ENCODE data around the gene CERS1. TPM values are rescaled to one million over a fixed set of nuclear protein-coding genes. Genes with fewer than 3 reads are reported as not detected.

The CERS1 gene
- total RNA-seq, 2 donors from 2014 or later, result 38.7 TPM; not detected in 1

DNA sequence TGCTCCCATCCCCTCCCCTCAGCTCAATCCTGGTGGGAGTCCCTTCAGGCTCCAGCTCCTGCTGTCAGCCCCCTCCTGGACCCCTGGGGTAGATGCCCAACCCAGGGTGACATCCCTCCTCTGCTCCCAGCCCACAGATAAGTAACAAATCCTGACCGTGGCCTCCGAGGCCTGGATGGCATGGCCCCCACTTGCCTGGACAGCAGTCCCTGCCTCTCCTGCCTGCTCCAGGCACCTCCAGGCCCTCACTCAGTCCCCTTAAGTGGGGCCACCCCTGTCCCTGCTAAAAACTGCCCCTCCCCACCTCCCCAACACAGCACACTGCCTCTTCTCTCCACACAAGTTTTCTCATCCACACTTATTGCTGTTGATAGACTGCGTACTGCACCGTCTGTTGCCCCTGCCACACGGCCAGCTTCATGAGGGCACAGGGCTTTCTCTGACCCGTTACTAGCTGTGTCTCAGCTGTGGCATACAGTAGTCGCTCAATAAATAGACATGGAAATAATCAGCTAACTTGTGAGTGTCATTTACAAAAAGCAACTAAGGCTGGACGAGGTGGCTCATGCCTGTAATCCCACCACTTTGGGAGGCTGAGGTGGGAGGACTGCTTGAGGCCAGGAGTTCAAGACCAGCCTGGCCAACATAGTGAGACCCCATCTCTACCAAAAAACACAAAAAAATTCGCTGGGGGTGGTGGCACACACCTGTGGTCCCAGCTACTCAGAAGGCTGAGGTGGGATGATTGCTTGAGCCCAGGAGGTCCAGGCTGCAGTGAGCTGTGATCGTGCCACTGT is 5.8 kb downstream of the CERS1 start:
- TF ChIP-seq POLR2AphosphoS5 (IDR thresholded peaks at IDR 0.05), result no peak
- no peak for TF ChIP-seq POLR2A (IDR thresholded peaks at IDR 0.05)
- TF ChIP-seq, protein P1, sequence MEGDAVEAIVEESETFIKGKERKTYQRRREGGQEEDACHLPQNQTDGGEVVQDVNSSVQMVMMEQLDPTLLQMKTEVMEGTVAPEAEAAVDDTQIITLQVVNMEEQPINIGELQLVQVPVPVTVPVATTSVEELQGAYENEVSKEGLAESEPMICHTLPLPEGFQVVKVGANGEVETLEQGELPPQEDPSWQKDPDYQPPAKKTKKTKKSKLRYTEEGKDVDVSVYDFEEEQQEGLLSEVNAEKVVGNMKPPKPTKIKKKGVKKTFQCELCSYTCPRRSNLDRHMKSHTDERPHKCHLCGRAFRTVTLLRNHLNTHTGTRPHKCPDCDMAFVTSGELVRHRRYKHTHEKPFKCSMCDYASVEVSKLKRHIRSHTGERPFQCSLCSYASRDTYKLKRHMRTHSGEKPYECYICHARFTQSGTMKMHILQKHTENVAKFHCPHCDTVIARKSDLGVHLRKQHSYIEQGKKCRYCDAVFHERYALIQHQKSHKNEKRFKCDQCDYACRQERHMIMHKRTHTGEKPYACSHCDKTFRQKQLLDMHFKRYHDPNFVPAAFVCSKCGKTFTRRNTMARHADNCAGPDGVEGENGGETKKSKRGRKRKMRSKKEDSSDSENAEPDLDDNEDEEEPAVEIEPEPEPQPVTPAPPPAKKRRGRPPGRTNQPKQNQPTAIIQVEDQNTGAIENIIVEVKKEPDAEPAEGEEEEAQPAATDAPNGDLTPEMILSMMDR (IDR thresholded peaks at IDR 0.05), result no peak
- 88% methylated on average over 10 of the region's 10 CpGs for WGBS

DNA sequence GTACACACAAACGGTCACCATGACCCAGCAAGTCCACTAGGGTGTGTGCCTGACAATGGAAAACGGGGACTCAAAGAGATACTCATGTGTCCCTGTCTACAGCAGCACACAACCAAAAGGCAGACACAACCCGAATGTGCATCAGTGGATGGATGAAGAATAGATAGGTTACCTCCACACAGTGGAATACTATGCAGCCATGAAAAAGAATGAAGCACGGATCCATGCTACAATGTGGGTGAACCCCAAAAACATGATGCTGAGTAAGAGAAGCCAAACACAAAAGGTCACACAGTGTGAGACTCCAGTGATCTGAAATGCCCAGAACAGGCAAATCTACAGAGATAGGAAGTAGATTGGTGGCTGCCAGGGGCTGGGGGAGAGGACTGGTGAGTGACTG is 9.0 kb downstream of the CERS1 start:
- DNase-seq (ENCODE audit: low spot score), result no peak
- Histone ChIP-seq H3K27ac (no peak overlapping the region), H3K27me3 (replicated peaks; ENCODE audit: insufficient read depth) (no peaks in the 10 kb centered on the region), H3K9me3 (no peaks in the 10 kb centered on the region), H3K4me3 (no peak overlapping the region), H3K4me1 (replicated peaks) (no peaks in the 10 kb centered on the region), H3K36me3 (no peaks in the 10 kb centered on the region)
- TF ChIP-seq POLR2AphosphoS5 (IDR thresholded peaks at IDR 0.05), result no peak
- TF ChIP-seq, protein P1 (IDR thresholded peaks at IDR 0.05), result no peak
- TF ChIP-seq POLR2A (IDR thresholded peaks at IDR 0.05), result no peak
- 95% methylated on average over 4 of the region's 4 CpGs for WGBS
- intact Hi-C loops (cut with DNase I), result no loop called here

More for the DNA sequence above, 5.8 kb downstream of the CERS1 start:
- no peak overlapping the region for H3K4me3 ChIP-seq
- no peaks in the 10 kb centered on the region for H3K27me3 ChIP-seq (replicated peaks; ENCODE audit: insufficient read depth)
- no peak for DNase-seq (ENCODE audit: low spot score)
- H3K9me3 ChIP-seq, result no peaks in the 10 kb centered on the region
- no peak overlapping the region for H3K27ac ChIP-seq
- peaks cover 1% of the 10 kb centered on the region for H3K4me1 ChIP-seq (replicated peaks)
- intact Hi-C loops (cut with DNase I), result no loop called here
- no peaks in the 10 kb centered on the region for H3K36me3 ChIP-seq

DNA sequence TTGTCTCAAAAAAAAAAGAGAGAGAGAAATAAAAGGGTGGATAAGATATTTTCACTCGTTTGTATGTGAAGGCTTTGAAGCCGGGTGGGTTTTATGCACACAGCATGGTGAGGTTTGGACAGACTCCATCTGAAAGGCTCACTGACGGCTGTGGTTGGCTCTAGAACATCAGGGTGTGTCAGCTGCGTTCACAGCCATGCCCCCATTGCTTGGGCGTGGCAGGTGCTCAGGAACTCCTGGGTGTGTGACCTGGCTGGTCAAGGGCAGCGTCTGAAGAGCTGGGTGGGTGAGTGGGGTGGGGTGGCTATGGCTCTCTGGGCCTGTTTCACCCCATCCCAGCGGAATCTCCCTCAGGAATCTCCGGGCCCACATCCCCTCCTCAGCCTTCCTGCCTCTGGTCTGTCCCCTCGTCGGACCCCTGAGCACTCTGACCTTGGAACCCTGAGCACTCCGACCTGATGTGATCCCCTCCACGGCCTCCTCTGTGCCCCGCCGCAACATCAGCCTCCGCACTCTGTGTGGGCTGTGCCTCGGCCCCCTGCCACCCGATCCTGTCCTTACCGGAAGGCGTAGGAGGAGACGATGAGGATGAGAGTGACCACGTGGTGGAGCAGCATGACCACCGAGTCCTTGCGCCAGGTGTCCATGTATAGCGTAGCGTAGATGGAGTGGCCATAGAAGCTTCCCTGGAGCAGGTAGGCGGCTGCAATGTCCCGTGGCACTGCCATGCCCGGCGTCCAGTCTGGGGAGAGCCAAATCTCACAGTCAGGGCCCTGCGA is 12.2 kb downstream of the CERS1 start:
- TF ChIP-seq POLR2AphosphoS5 (IDR thresholded peaks at IDR 0.05) (no peak), POLR2A (IDR thresholded peaks at IDR 0.05) (no peak)
- TF ChIP-seq, protein P1 (IDR thresholded peaks at IDR 0.05), result no peak
- no peaks in the 10 kb centered on the region for H3K27me3 ChIP-seq (replicated peaks; ENCODE audit: insufficient read depth)
- no peaks in the 10 kb centered on the region for H3K4me1 ChIP-seq (replicated peaks)
- no peak overlapping the region for H3K4me3 ChIP-seq
- no peaks in the 10 kb centered on the region for H3K9me3 ChIP-seq
- intact Hi-C loops (cut with DNase I), result no loop called here
- H3K36me3 ChIP-seq, result no peaks in the 10 kb centered on the region
- 87% methylated on average over 30 of the region's 30 CpGs for WGBS
- H3K27ac ChIP-seq, result no peak overlapping the region
- DNase-seq (ENCODE audit: low spot score), result no peak

DNA sequence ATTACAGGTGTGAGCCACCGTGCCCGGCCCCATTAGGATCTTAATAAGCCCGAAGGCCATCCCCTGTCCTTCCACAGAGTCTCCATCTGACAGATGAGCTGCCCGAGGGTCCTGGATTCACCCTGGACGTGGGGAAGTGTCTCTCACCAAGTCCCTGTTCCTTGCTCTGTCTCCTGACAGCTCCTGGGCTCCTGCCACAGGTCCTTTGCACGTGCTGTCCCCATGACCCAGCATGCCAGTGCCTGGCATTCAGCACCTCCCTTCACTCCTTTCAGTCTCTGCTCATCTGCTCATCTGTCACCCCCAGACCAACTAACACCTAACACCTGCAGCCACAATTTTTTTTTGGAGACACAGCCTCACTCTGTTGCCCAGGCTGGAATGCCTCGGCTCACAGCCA is 14.5 kb downstream of the CERS1 start:
- WGBS, result 94% methylated on average over 7 of the region's 7 CpGs
- no peak for TF ChIP-seq POLR2A (IDR thresholded peaks at IDR 0.05)
- TF ChIP-seq POLR2AphosphoS5 (IDR thresholded peaks at IDR 0.05), result no peak
- TF ChIP-seq, protein P1 (IDR thresholded peaks at IDR 0.05), result no peak
- no peak for DNase-seq (ENCODE audit: low spot score)
- Histone ChIP-seq H3K4me3 (no peak overlapping the region), H3K27ac (no peak overlapping the region), H3K4me1 (replicated peaks) (no peaks in the 10 kb centered on the region), H3K9me3 (no peaks in the 10 kb centered on the region), H3K36me3 (no peaks in the 10 kb centered on the region), H3K27me3 (replicated peaks; ENCODE audit: insufficient read depth) (no peaks in the 10 kb centered on the region)
- intact Hi-C loops (cut with DNase I), result no loop called here
